ENCODE results near the gene HMCN1.

DNA sequence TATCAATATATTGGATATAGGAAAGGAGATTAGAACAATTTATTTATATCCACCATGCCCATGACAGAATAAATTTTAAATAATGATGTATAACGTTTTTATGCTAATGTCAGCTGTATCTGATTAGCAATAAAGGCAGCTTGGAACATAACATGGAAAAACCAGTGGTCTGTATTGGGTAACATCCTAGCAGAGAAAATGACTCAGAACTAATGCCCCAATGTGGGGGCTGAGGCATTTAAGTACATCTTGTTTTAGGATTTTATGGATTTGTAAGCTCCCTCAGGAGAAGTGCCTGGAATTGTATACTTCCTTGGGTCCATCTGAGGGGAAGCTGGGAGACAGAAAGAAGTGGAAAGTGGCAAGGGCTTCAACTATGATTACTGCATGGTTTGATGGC is 82.3 kb downstream of the HMCN1 start:
- TF ChIP-seq, protein P1, sequence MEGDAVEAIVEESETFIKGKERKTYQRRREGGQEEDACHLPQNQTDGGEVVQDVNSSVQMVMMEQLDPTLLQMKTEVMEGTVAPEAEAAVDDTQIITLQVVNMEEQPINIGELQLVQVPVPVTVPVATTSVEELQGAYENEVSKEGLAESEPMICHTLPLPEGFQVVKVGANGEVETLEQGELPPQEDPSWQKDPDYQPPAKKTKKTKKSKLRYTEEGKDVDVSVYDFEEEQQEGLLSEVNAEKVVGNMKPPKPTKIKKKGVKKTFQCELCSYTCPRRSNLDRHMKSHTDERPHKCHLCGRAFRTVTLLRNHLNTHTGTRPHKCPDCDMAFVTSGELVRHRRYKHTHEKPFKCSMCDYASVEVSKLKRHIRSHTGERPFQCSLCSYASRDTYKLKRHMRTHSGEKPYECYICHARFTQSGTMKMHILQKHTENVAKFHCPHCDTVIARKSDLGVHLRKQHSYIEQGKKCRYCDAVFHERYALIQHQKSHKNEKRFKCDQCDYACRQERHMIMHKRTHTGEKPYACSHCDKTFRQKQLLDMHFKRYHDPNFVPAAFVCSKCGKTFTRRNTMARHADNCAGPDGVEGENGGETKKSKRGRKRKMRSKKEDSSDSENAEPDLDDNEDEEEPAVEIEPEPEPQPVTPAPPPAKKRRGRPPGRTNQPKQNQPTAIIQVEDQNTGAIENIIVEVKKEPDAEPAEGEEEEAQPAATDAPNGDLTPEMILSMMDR (conservative IDR thresholded peaks at IDR 0.05; ENCODE audit: low read depth in 2 of 2), result no peak
- no peak for TF ChIP-seq EZH2phosphoT487 (IDR thresholded peaks at IDR 0.05; ENCODE audit: unreplicated experiment)
- no peak for TF ChIP-seq EZH2 (IDR thresholded peaks at IDR 0.05; ENCODE audit: low read depth, unreplicated experiment)
- TF ChIP-seq, protein P2, sequence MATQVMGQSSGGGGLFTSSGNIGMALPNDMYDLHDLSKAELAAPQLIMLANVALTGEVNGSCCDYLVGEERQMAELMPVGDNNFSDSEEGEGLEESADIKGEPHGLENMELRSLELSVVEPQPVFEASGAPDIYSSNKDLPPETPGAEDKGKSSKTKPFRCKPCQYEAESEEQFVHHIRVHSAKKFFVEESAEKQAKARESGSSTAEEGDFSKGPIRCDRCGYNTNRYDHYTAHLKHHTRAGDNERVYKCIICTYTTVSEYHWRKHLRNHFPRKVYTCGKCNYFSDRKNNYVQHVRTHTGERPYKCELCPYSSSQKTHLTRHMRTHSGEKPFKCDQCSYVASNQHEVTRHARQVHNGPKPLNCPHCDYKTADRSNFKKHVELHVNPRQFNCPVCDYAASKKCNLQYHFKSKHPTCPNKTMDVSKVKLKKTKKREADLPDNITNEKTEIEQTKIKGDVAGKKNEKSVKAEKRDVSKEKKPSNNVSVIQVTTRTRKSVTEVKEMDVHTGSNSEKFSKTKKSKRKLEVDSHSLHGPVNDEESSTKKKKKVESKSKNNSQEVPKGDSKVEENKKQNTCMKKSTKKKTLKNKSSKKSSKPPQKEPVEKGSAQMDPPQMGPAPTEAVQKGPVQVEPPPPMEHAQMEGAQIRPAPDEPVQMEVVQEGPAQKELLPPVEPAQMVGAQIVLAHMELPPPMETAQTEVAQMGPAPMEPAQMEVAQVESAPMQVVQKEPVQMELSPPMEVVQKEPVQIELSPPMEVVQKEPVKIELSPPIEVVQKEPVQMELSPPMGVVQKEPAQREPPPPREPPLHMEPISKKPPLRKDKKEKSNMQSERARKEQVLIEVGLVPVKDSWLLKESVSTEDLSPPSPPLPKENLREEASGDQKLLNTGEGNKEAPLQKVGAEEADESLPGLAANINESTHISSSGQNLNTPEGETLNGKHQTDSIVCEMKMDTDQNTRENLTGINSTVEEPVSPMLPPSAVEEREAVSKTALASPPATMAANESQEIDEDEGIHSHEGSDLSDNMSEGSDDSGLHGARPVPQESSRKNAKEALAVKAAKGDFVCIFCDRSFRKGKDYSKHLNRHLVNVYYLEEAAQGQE (IDR thresholded peaks at IDR 0.05; ENCODE audit: unreplicated experiment), result no peak
- no peak for TF ChIP-seq POLR2AphosphoS5 (IDR thresholded peaks at IDR 0.05; ENCODE audit: low read depth)
